ENCODE measurements around the gene POLR1D. TPM values are rescaled to one million over a fixed set of nuclear protein-coding genes. Genes with fewer than 3 reads are reported as not detected.

The POLR1D gene
- total RNA-seq, 1 donor from 2014 or later = 85.1 TPM

- Mint-ChIP-seq H3K4me3 (ENCODE audit: unreplicated experiment) (no peak overlapping the region), H3K36me3 (ENCODE audit: unreplicated experiment) (no peaks in the 10 kb centered on the region), H3K27me3 (ENCODE audit: unreplicated experiment) (no peaks in the 10 kb centered on the region), H3K9me3 (ENCODE audit: unreplicated experiment) (peaks cover 2% of the 10 kb centered on the region), H3K4me1 (ENCODE audit: low read depth, unreplicated experiment) (no peaks in the 10 kb centered on the region), H3K27ac (ENCODE audit: unreplicated experiment) (no peak overlapping the region)
- no peak for DNase-seq
- TF ChIP-seq, protein P1, sequence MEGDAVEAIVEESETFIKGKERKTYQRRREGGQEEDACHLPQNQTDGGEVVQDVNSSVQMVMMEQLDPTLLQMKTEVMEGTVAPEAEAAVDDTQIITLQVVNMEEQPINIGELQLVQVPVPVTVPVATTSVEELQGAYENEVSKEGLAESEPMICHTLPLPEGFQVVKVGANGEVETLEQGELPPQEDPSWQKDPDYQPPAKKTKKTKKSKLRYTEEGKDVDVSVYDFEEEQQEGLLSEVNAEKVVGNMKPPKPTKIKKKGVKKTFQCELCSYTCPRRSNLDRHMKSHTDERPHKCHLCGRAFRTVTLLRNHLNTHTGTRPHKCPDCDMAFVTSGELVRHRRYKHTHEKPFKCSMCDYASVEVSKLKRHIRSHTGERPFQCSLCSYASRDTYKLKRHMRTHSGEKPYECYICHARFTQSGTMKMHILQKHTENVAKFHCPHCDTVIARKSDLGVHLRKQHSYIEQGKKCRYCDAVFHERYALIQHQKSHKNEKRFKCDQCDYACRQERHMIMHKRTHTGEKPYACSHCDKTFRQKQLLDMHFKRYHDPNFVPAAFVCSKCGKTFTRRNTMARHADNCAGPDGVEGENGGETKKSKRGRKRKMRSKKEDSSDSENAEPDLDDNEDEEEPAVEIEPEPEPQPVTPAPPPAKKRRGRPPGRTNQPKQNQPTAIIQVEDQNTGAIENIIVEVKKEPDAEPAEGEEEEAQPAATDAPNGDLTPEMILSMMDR (IDR thresholded peaks at IDR 0.05; ENCODE audit: partially characterized antibody, unreplicated experiment) = no peak
Observed at GRCh38 chr13:27613628-27614027, 8.1 kb upstream of the POLR1D start.

GRCh38 chr13:27617881-27618321 lies 3.8 kb upstream of the POLR1D start:
- Mint-ChIP-seq H3K36me3 (ENCODE audit: unreplicated experiment) (no peaks in the 10 kb centered on the region), H3K4me1 (ENCODE audit: low read depth, unreplicated experiment) (peaks cover 9% of the 10 kb centered on the region), H3K27ac (ENCODE audit: unreplicated experiment) (no peak overlapping the region), H3K27me3 (ENCODE audit: unreplicated experiment) (peaks cover 5% of the 10 kb centered on the region), H3K4me3 (ENCODE audit: unreplicated experiment) (no peak overlapping the region), H3K9me3 (ENCODE audit: unreplicated experiment) (peaks cover 8% of the 10 kb centered on the region)
- DNase-seq = no peak
- TF ChIP-seq, protein P1 (IDR thresholded peaks at IDR 0.05; ENCODE audit: partially characterized antibody, unreplicated experiment) = no peak

- peaks cover 8% of the 10 kb centered on the region for H3K9me3 Mint-ChIP-seq (ENCODE audit: unreplicated experiment)
- TF ChIP-seq, protein P1 (IDR thresholded peaks at IDR 0.05; ENCODE audit: partially characterized antibody, unreplicated experiment) = no peak
- H3K4me3 Mint-ChIP-seq (ENCODE audit: unreplicated experiment) = peak overlapping the region; percentile 94
- H3K36me3 Mint-ChIP-seq (ENCODE audit: unreplicated experiment) = no peaks in the 10 kb centered on the region
- DNase-seq = no peak
- peaks cover 9% of the 10 kb centered on the region for H3K4me1 Mint-ChIP-seq (ENCODE audit: low read depth, unreplicated experiment)
- H3K27me3 Mint-ChIP-seq (ENCODE audit: unreplicated experiment) = peaks cover 5% of the 10 kb centered on the region
- no peak overlapping the region for H3K27ac Mint-ChIP-seq (ENCODE audit: unreplicated experiment)
Observed at GRCh38 chr13:27619093-27619727, 2.5 kb upstream of the POLR1D start.

DNA sequence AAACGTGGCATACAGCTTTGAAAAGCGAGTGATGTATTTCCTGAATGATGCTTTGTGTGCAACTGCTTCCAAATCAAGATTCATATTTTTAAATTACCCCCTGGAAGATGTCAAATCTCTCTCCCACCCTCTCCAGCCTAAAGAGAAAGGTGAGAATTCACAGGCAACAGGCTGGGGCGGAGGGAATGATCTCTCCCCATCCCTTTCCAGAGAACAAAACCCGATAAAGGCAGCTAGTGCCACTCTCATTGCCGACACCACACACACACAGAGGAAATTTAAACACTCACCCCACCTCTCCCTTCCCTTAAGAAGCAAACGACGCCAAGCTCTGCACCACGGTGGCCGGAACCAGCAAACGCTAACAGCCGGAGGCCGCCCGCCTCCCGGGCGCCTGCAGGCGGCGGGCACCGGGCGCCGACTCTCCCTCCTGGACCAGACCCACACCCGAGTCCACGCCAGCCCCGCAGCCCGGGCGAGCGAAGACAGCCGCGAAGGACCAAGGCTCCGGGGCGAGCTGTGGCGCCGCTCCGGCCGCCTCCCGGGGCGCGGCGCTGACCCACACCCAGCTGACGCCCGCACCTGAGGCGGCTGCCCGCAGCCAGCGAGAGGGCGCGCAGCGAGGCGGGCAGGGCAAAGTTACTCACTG lies 1.8 kb upstream of the POLR1D start:
- TF ChIP-seq, protein P1 (IDR thresholded peaks at IDR 0.05; ENCODE audit: partially characterized antibody, unreplicated experiment) = no peak
- Mint-ChIP-seq H3K9me3 (ENCODE audit: unreplicated experiment) (peaks cover 6% of the 10 kb centered on the region), H3K27ac (ENCODE audit: unreplicated experiment) (peak overlapping the region; percentile 78), H3K27me3 (ENCODE audit: unreplicated experiment) (peaks cover 5% of the 10 kb centered on the region), H3K4me1 (ENCODE audit: low read depth, unreplicated experiment) (peaks cover 9% of the 10 kb centered on the region), H3K36me3 (ENCODE audit: unreplicated experiment) (no peaks in the 10 kb centered on the region), H3K4me3 (ENCODE audit: unreplicated experiment) (peak overlapping the region; percentile 94)
- peak; percentile 59 for DNase-seq
